CD4-positive, alpha-beta T cell treated with Interleukin-15 for 1 hour (primary cell): ENCODE measurements around the gene DLD.
"Not testable (repeated sequence)": the region's sequence is repeated elsewhere in the genome, so short reads cannot be mapped to it uniquely, and the experiment has no call there.

Source experiments
- DNase-seq: peaks from one replicate; pipeline ENCODE4 v3.0.0-alpha.2; 2020

Gene DLD

GRCh38 chr7:107917763-107918651 is 27.0 kb downstream of the DLD start:
- DNase-seq: no peak

- DNase-seq: no peak
Measured at GRCh38 chr7:107918948-107919347, 28.0 kb downstream of the DLD start.

GRCh38 chr7:107920048-107920772 is 29.2 kb downstream of the DLD start:
- no peak for DNase-seq

GRCh38 chr7:107921826-107922225 is 30.8 kb downstream of the DLD start:
- DNase-seq: not testable (repeated sequence)

- no peak for DNase-seq
Measured at GRCh38 chr7:107922886-107923285, 31.9 kb downstream of the DLD start.

- DNase-seq: no peak
Measured at GRCh38 chr7:107924841-107925504, 34.0 kb downstream of the DLD start.

GRCh38 chr7:107926481-107926880 is 35.5 kb downstream of the DLD start:
- no peak for DNase-seq

- no peak for DNase-seq
Measured at GRCh38 chr7:107931740-107932515, 40.9 kb downstream of the DLD start.

GRCh38 chr7:107932805-107933204 is 41.8 kb downstream of the DLD start:
- DNase-seq: no peak

GRCh38 chr7:107933386-107934013 is 42.5 kb downstream of the DLD start:
- DNase-seq: no peak

- DNase-seq: no peak
Measured at GRCh38 chr7:107934991-107935770, 44.2 kb downstream of the DLD start.

GRCh38 chr7:107936312-107936711 is 45.3 kb downstream of the DLD start:
- DNase-seq: no peak

GRCh38 chr7:107937531-107937930 is 46.5 kb downstream of the DLD start:
- no peak for DNase-seq

- DNase-seq: no peak
Measured at GRCh38 chr7:107938456-107939250, 47.7 kb downstream of the DLD start.

- no peak for DNase-seq
Measured at GRCh38 chr7:107939573-107940489, 48.8 kb downstream of the DLD start.

- no peak for DNase-seq
Measured at GRCh38 chr7:107940951-107941350, 50.0 kb downstream of the DLD start.

GRCh38 chr7:107943018-107943417 is 52.0 kb downstream of the DLD start:
- no peak for DNase-seq

- DNase-seq: no peak
Measured at GRCh38 chr7:107944411-107945169, 53.6 kb downstream of the DLD start.

- DNase-seq: no peak
Measured at GRCh38 chr7:107945332-107945731, 54.3 kb downstream of the DLD start.
